WI38 (cell line): ENCODE results near the gene CARMIL3.

Source experiments
- H3K4me3 ChIP-seq: 2 replicates; pipeline ENCODE4 v1.5.1; 2011; ENCODE audit warnings: low read depth, mild to moderate bottlenecking, control low read depth, low read length
- TF ChIP-seq, protein P1 (sequence below): IDR thresholded peaks from 2 replicates; pipeline ENCODE4 v1.5.1; 2012; ENCODE audit warnings: low read depth, mild to moderate bottlenecking, control low read depth, low read length

CARMIL3 gene

DNA sequence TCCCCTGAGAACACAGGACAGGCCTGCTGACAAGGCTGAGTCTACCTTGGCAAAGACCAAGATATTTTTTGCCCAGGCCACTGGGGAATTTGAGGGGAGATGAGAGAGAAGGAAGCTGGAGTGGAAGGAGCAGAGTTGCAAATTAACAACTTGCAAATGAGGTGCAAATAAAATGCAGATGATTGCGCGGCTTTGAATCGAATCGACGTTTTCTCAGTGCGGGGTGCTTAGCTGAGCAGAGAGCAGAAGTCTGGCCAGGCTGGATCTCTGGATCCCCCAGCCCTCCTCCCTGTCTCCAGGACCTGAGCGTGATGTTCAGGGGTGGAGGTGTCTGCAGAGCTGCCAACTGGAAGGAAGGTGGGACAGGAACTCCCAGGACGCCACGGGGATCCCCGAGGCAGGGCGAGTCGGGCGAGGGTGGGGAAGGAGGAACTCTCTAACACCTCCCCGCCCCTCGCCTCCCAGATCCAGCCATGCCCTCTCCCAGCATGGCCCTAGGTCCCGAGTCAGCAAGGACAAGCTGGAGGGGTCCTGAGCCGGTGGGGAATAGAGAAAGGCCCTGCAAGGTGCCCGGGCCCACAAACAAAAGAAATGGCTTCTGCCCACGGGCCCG, 527 bp upstream of the CARMIL3 start:
- TF ChIP-seq, protein P1, sequence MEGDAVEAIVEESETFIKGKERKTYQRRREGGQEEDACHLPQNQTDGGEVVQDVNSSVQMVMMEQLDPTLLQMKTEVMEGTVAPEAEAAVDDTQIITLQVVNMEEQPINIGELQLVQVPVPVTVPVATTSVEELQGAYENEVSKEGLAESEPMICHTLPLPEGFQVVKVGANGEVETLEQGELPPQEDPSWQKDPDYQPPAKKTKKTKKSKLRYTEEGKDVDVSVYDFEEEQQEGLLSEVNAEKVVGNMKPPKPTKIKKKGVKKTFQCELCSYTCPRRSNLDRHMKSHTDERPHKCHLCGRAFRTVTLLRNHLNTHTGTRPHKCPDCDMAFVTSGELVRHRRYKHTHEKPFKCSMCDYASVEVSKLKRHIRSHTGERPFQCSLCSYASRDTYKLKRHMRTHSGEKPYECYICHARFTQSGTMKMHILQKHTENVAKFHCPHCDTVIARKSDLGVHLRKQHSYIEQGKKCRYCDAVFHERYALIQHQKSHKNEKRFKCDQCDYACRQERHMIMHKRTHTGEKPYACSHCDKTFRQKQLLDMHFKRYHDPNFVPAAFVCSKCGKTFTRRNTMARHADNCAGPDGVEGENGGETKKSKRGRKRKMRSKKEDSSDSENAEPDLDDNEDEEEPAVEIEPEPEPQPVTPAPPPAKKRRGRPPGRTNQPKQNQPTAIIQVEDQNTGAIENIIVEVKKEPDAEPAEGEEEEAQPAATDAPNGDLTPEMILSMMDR = no peak
- peak overlapping the region; percentile 53 for H3K4me3 ChIP-seq

DNA sequence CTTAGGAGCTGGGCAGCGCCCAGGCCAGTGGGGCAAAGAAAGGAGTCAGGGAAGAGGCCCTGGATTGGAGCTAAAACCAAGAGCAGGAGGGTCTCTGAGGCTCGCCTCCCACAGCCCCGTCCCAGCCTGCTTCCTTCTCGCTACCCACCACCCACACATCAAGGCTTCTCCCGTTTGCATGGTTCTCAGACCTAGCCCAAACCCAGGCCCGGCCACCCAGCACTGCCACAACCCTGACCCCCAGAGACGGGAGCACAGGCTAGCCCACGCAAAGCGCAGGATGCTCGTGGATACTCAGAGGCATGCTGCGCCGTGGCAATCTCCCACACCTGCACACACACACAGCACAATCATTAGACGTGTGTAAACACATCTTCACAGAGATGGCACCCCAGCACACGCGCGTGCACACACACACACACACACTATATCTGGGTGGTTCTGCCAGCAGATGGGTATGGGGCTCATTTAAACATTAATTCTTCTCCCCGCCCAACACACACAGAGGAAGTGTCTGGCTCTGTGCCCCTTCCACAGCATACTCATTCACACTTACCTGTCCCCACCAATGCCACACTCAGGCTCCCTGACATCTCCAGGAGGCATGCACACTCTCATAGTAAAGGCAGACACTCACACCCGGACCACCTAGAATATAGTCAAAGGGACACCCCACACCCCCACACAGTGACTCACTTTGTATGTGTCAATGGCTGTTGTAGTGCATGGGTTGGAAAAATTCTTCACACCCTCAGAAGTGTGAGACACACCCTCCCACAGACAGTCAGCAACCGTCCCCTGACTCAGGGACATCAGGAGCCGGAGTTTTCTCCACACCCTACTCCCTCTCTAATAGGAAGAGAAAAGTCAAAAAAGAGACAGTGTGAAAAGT, 1.1 kb downstream of the CARMIL3 start:
- H3K4me3 ChIP-seq = no peak overlapping the region; the same call in 1 of the 2 replicates

DNA sequence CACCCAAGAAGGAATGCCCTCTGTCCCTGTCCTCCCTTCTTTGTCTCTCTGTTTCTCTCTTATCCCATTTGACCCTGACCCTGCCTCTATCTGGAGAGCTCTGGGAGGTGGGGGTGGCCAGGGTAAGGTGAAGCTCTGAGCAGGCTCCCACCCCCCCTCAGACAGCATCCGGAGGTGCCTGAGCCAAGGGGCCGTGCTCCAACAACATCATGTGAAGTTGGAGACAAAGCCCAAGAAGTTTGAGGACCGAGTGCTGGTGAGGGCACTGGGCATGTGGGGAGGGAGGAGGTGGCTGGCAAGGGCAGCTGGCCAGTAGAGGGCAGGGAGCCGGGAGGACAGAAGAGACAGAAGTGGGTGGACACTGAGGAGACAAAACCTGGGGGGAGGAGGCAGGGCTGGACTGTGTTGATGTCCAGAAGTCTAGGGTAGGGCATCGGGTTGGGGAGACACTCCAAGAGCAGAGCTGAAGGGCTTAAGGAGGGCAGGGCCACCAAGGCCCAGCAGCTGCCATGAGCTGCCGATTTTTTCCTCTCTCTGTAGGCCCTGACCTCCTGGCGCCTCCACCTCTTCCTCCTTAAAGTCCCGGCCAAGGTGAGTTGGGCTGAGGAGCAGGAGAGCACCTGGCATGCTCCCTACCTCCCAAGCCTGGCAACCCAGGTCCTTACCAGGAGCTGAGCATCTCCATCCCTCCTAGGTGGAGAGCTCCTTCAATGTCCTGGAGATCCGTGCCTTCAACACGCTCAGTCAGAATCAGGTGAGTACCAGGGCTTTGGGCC, 1.9 kb downstream of the CARMIL3 start:
- H3K4me3 ChIP-seq = no peak overlapping the region
- TF ChIP-seq, protein P1 = no peak

More for the DNA sequence above, 1.1 kb downstream of the CARMIL3 start:
- TF ChIP-seq, protein P1 = no peak

DNA sequence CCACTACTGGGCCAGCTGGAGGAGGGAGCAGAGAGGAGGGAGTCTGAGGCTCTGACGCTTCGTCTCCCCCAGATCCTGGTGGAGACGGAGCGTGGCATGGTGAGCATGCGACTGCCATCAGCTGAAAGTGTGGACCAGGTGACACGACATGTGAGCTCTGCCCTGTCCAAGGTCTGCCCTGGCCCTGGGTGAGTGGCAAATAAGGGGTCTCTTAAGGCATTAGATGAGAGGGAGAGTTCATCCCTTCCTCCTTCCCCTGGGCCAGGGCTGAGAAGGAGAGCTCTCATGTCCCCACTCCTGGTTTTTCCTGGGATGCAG, 2.5 kb downstream of the CARMIL3 start:
- TF ChIP-seq, protein P1 = no peak
- no peak overlapping the region for H3K4me3 ChIP-seq

DNA sequence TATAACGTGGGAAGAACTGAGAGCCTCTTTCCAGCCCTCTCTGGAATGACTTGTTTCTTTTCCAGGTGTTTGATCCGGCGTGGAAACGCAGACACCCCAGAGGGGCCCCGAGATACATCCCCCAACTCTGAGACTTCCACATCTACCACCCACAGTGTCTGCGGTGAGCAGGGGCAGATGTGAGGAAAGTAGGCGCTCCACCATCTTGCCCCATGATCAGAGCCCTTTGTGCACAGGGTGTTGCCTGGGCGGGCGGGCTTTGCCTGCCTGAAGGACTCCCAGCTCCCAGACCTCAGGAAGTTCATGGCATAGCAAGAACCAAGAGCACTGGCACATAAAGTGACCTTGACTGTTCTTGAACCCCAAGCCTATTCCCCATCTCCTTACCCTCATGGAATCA, 2.8 kb downstream of the CARMIL3 start:
- TF ChIP-seq, protein P1 = no peak
- H3K4me3 ChIP-seq = no peak overlapping the region

DNA sequence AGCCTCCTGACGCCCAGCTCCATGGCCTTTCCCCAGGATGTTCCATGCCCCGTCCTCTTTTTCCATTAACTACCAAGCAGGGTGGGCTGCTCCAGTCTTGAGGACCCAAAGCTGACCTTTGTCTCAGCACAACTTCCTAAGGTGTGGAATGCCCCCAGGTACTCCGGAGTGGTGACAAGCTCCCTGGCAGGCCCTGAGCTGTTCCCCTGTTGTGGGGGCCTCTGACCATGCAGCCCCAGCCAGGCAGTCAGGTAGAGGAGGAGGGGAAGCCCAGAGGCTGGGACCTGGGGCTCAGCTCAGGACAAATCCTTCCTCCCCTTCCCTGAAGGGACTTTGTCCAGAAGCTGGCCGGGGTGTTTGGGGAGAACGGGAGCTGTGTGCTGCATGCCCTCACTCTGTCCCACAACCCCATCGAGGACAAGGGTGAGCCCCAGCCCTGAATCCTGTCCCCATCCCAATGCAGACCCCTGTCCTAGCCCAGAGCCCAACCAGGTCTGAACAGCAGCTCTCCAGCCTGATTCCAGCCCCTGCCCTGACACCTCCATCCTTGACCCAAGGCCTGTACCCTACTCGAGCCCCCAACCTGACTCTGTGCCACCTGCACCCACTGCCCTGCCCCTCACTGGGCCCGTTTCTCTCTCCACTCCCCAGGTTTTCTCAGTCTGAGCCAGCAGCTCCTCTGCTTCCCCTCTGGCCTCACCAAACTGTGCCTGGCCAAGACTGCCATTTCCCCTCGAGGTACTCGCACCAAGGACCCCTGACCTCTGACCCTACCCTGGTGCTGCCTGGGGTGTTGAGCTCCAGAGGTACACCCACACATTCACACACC, 4.4 kb downstream of the CARMIL3 start:
- TF ChIP-seq, protein P1 = no peak
- no peak overlapping the region for H3K4me3 ChIP-seq
